CD4-positive, alpha-beta T cell treated with Interleukin-10 for 1 hour (primary cell): ENCODE measurements around the gene RTN4RL1.
"Not testable (repeated sequence)": the region's sequence is repeated elsewhere in the genome, so short reads cannot be mapped to it uniquely, and the experiment has no call there.

Experiments used
- DNase-seq: peaks from one replicate; pipeline ENCODE4 v3.0.0-alpha.2; 2020

Gene RTN4RL1

GRCh38 chr17:1997927-1998742 lies 27.0 kb downstream of the RTN4RL1 start:
- DNase-seq = no peak

GRCh38 chr17:1997289-1997926 lies 27.7 kb downstream of the RTN4RL1 start:
- no peak for DNase-seq

DNA sequence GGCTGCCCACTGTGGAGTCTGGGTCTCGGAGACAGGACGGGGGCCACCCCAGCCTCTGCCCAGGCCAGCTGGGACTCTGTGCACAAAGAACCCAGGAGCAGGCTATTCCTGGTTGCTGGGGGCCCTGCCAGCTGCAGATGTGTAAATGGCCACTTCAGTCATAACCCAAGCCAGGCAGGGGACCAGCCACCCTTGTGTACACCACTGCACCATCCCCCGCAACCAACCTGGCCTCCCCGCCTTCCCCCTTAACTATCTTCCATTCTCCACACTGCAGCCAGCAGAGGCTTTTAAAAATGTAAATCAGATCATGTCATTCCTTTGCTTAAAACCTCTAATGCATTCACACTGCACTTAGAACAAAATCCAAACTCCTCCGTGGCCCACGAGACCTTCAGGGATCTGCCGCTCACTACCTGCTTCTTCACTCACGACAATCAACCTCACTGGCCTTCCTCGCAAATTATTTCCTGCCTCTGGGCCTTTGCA lies 28.3 kb downstream of the RTN4RL1 start:
- no peak for DNase-seq

GRCh38 chr17:1995907-1996799 lies 29.0 kb downstream of the RTN4RL1 start:
- no peak for DNase-seq

DNA sequence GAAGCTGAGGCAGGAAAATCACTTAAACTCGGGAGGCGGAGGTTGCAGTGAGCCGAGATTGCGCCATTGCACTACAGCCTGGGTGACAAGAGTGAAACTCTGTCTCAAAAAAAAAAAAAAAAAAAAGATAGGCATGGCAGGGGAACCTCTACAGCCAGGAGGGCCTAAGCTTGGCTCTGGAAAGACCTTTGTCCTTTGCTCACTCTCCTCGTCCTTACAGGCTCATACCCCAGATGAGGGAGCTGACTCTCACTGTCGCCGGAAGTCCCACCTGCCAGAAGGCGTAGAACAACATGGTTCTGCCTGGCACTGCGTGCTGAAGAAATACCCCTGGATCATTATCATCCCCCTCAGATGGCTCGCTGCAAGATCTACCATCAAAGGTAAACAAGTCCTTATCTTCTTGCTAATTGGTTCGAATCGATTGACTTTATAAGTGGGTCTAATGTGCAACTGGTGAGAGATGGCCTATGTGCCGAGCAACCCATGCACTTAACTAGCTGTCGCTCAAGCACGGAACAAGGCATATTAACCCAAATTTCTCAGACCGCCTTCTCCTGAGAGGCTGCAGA lies 29.7 kb downstream of the RTN4RL1 start:
- no peak for DNase-seq

DNA sequence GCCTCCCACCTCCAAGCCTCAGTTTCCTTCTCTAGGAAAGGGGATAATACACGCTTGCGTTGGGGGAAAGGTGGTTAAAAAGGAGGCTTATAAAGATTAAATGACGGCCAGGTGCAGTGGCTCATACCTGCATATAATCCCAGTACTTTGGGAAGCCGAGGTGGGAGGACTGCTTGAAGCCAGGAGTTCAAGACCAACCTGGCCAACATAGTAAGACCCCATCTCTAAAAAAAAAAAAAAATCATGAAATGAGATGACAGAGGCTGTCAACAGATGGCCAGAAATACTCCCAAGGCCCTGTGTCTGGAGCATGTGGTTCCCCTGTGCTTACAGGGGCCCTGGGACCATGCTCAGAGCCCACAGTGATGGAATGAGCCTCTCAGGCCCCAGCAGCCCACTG lies 30.4 kb downstream of the RTN4RL1 start:
- DNase-seq = no peak

GRCh38 chr17:1992541-1992940 lies 32.6 kb downstream of the RTN4RL1 start:
- DNase-seq = no peak

- DNase-seq = no peak
These were observed 36.0 kb downstream of the RTN4RL1 start for GRCh38 chr17:1989135-1989534.

GRCh38 chr17:1986783-1987451 lies 38.2 kb downstream of the RTN4RL1 start:
- no peak for DNase-seq

DNA sequence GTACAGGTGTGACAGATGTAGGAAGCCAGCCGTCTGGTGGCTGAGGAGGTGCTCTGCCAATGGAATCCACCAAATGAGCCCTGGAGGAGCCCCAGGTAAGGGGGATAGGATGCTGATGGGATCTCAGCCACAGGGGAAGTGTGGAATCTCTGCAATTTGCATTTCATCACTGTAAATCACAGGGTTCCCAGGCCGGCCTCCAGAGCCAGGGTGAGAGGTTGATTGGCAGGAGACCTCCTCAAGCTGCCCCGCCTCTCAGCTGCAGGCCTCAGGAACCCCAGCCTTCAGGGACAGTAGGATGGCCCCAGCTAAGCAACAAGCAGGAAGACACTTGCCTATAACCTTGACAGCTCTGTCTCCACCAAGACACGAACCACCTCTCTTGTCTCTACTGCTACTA lies 39.4 kb downstream of the RTN4RL1 start:
- DNase-seq = no peak

- DNase-seq = no peak
These were observed 40.0 kb downstream of the RTN4RL1 start for GRCh38 chr17:1985093-1985492.

DNA sequence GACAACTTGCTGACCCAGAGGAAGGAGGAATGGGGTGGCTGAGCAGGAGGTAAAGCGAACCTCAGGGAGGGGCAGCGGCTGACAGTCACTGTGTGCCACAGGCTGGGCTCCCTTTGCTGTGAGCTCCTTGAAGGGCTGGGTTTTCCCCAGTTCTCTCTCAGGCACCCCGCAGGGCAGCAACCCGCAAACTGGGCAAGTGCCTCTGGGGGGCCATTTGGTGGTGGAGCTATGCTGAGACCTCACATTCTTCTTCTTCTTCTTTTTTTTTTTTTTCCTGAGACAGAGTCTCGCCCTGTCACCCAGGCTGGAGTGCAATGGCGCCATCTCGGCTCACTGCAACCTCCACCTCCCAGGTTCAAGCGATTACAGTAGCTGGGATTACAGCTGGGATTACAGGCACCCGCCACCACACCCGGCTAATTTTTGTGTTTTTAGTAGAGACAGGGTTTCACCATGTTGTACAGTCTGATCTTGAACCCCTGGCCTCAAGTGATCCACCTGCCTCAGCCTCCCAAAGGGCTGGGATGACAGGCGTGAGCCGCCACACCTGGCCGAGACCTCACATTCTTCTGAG lies 42.3 kb downstream of the RTN4RL1 start:
- DNase-seq = not testable (repeated sequence)

DNA sequence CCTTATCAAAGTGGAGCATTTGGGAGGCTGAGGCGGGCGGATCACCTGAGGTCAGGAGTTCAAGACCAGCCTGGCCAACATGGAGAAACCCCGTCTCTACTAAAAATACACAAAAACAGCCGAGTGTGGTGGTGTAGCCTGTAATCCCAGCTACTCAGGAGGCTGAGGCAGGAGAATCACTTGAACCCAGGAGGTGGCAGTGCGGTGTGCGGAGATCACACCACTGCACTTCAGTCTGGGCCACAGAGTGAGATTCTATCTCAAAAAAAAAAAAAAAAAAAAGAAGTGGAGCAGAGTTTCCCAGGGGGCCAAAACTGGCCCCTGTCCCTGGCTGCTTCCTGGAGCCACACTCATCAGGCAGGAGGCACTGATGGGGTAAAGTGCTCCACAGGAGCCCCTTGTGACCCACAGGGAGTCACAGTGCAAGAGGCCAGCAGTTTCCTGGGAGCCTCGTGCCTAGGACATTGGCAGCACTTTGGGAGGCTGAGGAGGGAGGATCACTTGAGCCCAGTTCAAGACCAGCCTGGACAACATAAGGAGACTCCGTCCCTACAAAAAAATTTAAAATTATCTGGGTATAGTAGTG lies 44.4 kb downstream of the RTN4RL1 start:
- no peak for DNase-seq

- DNase-seq = no peak
These were observed 45.8 kb downstream of the RTN4RL1 start for GRCh38 chr17:1979182-1979985.

GRCh38 chr17:1978396-1978949 lies 46.7 kb downstream of the RTN4RL1 start:
- DNase-seq = no peak

DNA sequence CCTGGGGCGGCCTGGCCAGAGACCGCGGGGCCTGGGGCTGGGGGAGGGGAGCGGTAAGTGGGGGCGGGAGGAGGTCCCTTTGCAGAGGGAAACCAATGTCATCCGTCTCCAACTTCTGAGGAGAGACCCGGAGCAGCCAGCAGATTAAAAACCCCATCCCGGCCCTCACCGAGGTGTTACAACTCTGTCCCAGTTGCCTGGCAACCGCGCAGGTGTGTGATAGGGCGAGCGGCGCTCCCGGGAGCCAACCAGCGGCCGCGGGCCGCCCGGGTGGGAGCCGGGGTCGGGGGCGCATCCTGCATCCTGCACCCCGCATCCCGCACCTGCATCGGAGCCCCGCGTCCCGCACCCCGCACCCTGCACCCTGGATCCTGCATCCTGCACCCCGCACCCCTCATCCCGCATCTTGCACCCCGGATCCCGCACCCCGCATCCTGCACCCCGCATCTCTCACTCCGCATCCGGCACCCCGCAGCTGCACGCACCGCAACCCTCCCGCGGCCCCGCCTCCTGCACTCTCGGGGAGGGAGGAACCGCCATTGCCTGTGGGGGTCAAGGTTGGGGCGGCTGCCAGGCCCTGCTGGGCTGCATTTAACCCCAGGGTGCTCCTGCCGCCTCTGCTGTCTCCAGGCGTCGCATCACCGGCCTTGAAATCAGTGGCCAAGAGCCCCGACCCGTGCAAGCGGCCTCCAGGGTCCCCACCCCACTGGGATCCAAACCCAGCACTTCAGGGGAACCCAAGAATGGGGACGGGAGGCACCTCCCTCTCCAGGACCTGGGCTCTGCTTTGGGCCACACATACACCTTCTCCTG lies 47.3 kb downstream of the RTN4RL1 start:
- DNase-seq = no peak

DNA sequence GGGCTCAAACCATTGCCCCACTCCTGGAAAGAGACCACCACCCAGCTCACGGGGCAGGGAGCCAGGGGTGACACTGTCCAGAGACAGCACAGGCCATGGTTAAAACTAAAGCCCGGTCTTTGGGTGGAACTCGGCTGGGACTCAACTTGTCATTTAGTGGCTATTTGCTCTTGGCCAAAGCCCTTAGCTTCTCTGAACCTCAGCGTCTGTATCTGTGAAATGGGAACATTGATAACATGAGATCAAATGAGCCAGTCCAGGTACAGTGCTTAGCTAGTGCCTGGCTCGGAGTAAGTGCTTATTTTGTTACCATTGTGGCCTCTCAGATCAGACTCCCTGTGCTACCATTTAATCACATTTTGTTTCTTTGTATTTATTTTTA lies 48.5 kb downstream of the RTN4RL1 start:
- no peak for DNase-seq

DNA sequence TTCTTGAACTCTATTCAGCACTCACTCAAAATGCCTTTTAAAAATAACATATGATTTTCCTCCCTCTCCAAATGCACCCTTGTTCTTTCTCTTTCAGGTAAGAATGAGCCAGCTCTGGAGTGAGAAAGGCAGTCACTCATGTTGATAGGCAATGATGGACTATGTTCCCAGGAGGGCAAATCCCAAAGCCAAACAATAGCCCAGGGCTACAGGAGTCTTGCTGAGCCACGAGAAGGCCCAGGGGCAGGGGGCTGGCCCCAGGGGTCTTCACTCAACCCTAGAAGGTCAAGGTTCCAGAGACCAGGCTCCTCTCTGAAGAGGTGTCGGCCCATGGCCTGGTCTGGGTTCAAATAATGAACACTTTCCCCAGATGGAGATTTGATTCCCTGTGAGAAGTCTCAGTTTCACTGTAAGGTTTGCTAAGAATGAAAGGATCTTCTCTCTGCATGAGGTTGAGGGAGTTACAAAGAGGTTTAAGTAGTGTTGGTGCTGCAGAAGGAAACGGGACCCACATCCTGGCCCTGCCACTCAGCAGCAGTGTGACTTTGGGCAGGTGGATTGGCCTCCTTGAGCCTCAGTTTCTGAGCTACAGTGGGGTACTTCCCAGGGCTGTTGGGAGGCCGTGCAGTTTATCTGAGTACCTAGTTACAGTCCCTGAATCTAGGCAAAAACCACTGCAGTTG lies 49.0 kb downstream of the RTN4RL1 start:
- DNase-seq = no peak

GRCh38 chr17:1975573-1975972 lies 49.6 kb downstream of the RTN4RL1 start:
- no peak for DNase-seq
